Activated T-helper 1 cell treated with anti-CD3 and anti-CD28 coated beads, Interleukin-2, amount 50 U/mL, for 16 hours (primary cell): ENCODE results near the gene EPB41L4A.

Experiments
- DNase-seq, 2 donors: peaks; one replicate each; pipeline ENCODE4 v3.0.0-alpha.2; 2020; ENCODE audit warnings: low read depth in 1 of 2, low spot score in 1 of 2

The EPB41L4A gene

GRCh38 chr5:112165897-112166737 is 253.0 kb downstream of the EPB41L4A start:
- DNase-seq: no peak

GRCh38 chr5:112165399-112165798 is 253.7 kb downstream of the EPB41L4A start:
- no peak for DNase-seq

GRCh38 chr5:112163435-112163834 is 255.6 kb downstream of the EPB41L4A start:
- no peak for DNase-seq

- no peak for DNase-seq
Measured at GRCh38 chr5:112161392-112161748, 257.7 kb downstream of the EPB41L4A start.

GRCh38 chr5:112160652-112161391 is 258.3 kb downstream of the EPB41L4A start:
- peak; percentile 84 to 88 for DNase-seq

- no peak for DNase-seq
Measured at GRCh38 chr5:112159435-112159834, 259.6 kb downstream of the EPB41L4A start.

GRCh38 chr5:112156211-112156610 is 262.9 kb downstream of the EPB41L4A start:
- no peak for DNase-seq

- no peak for DNase-seq
Measured at GRCh38 chr5:112154940-112155686, 264.0 kb downstream of the EPB41L4A start.

- DNase-seq: no peak
Measured at GRCh38 chr5:112149727-112150126, 269.4 kb downstream of the EPB41L4A start.

GRCh38 chr5:112146323-112147226 is 272.5 kb downstream of the EPB41L4A start:
- peak in 1 of 2 donors; percentile 20 for DNase-seq

GRCh38 chr5:112143690-112144089 is 275.4 kb downstream of the EPB41L4A start:
- DNase-seq: no peak

- DNase-seq: no peak
Measured at GRCh38 chr5:112142769-112143270, 276.3 kb downstream of the EPB41L4A start.

GRCh38 chr5:112141582-112141981 is 277.5 kb downstream of the EPB41L4A start:
- DNase-seq: no peak

- DNase-seq: no peak
Measured at GRCh38 chr5:112138526-112138925, 280.6 kb downstream of the EPB41L4A start.

GRCh38 chr5:112136773-112137172 is 282.3 kb downstream of the EPB41L4A start:
- no peak for DNase-seq

- DNase-seq: no peak
Measured at GRCh38 chr5:112127861-112128260, 291.2 kb downstream of the EPB41L4A start.

GRCh38 chr5:112126982-112127381 is 292.1 kb downstream of the EPB41L4A start:
- no peak for DNase-seq

- DNase-seq: no peak
Measured at GRCh38 chr5:112125903-112126302, 293.2 kb downstream of the EPB41L4A start.

GRCh38 chr5:112124788-112125187 is 294.3 kb downstream of the EPB41L4A start:
- DNase-seq: no peak

GRCh38 chr5:112123086-112123485 is 296.0 kb downstream of the EPB41L4A start:
- no peak for DNase-seq
